Measurements from ENCODE around the gene SND1.
"Not testable (repeated sequence)": the region's sequence is repeated elsewhere in the genome, so short reads cannot be mapped to it uniquely, and the experiment has no call there.

SND1 gene

GRCh38 chr7:127822822-127823508, 171.0 kb downstream of the SND1 start:
- DNase-seq (ENCODE audit: extremely low read depth in 1 of 2, low read depth in 1 of 2): no peak

DNA sequence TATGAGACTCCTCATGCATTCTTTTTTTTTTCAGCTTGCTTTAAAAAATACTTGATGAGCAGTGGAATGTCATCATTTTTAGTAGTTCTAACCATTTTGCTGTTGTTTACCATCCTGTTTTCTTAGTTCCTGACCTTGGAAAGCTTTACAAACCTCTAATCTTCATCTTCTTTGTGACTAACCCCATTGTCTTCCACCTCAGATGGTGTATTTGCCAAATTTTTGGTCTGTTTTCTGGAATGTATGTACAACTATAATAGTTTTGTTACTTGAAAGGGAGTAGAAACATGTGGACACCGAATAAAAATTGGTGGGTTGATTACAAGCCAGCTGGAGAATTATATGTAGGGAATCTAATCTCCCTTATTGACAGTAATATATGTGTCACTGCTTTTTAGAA, 172.7 kb downstream of the SND1 start:
- DNase-seq (ENCODE audit: extremely low read depth in 1 of 2, low read depth in 1 of 2): no peak

DNA sequence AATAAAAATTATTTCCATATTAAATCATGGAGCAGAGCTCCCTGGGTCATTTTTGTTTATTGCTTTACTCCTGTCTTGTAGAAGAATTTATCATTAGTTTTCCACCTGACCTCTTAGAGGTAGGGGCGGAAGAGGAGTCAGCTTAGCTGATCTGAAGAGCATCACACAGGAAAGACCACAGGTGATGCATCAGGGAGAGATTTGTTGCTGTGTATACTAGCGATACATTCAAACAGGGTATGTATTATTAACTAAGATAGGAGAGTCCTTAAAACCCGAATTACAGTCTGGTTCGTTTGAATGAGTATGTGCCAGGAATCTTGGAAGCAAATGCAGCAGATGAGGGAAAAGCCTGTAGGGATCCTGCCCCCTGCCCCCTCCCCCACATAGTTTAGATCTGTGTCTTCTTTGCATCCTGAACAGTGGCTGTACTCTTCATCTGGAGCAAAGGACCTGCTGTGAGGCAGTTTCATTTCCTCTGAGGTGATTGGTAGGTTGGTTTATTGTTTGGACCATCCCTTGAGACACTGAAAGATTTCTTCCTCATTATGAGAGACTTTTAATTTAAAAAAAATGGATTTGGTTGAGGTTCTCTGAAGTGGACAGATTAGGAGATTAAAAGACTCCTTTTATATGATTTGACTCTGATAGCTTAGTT, 177.0 kb downstream of the SND1 start:
- DNase-seq (ENCODE audit: extremely low read depth in 1 of 2, low read depth in 1 of 2): no peak

DNA sequence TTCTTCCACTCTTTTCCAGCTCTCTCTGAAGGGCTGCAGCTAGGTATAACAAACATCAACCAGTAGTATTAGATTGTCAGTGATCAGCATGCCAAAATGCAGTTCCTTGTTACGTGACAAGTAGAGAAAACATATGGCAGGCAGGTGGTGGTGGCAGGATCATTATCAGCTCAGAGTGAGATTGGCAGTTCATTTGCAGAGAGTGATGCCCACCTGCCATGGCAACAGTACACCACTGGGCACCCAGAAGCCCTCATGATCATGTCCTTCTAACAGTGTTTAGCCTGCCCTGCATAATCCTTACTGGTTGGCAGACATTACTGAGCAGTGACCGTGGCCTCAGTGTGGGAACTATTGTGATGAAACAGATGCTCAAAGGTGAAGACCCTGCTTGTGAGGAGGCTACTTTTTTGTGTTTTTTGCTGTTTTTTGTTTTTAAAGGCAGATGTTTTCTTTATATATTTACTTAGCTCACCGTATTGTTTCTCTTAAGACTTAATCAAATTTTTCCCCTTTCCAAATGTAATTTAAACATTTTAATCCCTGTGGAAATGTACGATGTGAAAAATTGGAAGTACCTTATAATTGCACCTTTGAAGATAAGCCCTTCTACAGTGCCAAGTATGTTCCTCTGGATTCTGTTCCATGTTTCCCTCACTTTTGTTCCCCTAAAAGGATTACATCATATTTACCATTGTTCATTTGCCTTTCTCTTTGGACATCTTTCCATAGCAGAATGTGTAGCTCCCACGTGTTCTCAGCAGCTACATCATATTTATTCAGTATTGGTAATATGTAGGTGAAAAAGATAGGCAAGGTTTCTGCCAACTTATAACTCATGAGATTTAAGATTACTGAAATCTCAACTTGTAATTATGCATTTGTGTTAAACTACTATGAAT, 179.6 kb downstream of the SND1 start:
- DNase-seq (ENCODE audit: extremely low read depth in 1 of 2, low read depth in 1 of 2): no peak

- DNase-seq (ENCODE audit: extremely low read depth in 1 of 2, low read depth in 1 of 2): no peak
These were observed 180.6 kb downstream of the SND1 start for GRCh38 chr7:127832592-127832991.

DNA sequence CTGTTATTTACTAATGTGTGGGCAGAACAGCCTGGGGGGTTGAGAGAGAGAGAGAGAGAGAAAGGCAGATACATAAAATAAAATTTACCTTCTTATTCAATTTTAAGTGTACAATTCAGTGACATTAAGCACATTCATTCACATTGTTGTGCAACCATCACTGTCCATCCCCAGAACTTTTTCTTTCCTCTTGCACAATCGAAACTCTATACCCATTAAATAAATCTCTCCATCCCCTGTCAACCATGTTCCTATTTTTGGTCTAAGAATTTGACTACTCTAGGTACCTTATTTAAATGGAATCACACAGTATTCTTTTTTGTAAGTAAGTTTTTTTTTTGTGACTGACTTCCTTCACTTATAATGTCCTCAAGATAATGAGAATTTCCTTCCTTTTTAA, 181.6 kb downstream of the SND1 start:
- no peak for DNase-seq (ENCODE audit: extremely low read depth in 1 of 2, low read depth in 1 of 2)

- no peak for DNase-seq (ENCODE audit: extremely low read depth in 1 of 2, low read depth in 1 of 2)
These were observed 183.7 kb downstream of the SND1 start for GRCh38 chr7:127835679-127836078.

GRCh38 chr7:127837816-127838410, 185.9 kb downstream of the SND1 start:
- DNase-seq (ENCODE audit: extremely low read depth in 1 of 2, low read depth in 1 of 2): not testable (repeated sequence)

DNA sequence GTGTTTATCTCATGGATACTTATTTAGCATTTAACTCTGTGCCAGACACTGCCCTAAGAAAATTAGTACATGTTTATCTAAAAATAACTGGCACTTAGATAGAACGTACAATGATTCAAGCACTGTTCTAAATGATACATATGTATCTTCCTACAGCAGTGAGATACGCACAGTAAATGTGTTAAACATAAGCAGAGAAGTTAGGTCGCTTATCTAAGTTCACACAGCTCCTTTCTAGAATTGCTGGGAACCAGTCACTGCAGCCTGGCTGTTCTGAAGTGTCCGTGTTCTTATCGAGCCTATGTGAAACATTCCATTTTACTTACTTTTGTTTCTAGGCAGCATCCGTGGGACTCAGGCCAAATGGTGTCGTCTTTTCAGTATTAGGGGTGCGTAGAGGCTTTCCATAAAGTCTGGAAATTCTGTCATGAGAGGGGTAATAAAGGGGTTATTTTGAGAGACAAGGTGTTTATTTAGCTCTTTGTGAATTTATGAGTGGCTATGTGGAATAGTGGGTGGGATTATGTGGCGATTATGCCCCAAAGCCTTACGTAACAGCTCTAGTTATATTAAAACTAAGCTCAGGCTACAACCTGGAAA, 186.9 kb downstream of the SND1 start:
- DNase-seq (ENCODE audit: extremely low read depth in 1 of 2, low read depth in 1 of 2): no peak

DNA sequence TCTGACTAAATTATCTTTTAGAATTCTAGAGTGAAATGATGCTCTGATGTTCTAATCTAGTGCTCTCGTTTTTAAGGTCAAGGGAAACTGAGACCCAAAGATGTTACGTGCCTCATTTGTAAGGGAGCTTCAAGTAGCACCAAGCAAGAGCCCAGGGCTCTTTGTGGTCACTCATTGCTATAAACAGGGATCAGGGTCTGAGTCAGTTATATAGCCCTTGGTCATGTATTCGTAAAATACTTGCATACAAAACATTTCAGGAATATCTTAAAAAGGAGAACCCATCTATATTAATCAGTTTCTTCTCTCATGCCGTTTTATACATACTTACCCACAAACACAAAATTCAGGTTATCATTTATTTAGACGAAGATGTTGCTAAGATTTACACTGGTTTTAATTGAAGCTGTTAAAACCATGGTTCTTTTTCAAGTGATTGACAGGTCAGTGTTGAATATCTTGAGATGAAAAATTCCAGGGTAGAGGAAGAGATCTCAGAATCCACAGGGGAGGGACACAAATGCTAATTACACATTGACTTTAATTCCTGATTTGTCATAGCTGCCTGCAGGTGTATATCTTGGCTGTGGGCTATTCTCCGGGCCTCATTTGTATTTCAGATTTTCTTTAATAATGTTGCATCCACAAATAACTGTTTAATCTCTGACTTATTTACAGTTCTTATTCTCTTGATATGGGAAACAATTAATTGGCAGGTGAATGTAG, 188.4 kb downstream of the SND1 start:
- DNase-seq (ENCODE audit: extremely low read depth in 1 of 2, low read depth in 1 of 2): no peak

GRCh38 chr7:127844165-127844564, 192.2 kb downstream of the SND1 start:
- DNase-seq (ENCODE audit: extremely low read depth in 1 of 2, low read depth in 1 of 2): no peak

DNA sequence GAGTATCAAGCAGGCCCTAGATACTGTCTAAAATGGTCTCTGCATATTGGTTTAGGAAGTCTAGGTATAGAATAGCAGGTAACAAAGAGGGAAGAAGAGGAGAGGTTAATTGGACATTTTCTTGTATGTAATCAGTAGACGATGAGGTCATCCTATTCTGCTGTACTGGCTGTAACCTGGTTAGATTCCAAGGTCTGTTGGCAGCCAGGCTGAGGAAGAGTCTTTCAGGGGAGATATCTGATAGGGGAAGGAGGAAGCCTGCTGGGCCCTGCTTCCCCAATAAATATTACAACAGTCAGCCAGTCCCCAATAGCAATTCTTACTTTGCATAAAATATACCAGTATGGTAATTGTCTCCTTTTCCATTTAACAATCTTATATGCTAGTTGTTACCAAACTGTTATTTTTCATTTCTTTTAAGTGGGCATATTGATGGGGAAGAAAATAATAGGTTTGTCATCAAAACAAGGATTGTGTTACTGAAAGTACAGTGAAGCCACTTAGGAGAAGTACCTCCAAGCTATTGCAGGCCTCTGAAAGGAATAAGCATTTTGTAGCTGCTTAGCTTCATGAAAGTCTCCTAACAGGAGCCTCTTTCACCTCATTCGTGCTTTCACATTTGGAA, 192.8 kb downstream of the SND1 start:
- DNase-seq (ENCODE audit: extremely low read depth in 1 of 2, low read depth in 1 of 2): no peak

DNA sequence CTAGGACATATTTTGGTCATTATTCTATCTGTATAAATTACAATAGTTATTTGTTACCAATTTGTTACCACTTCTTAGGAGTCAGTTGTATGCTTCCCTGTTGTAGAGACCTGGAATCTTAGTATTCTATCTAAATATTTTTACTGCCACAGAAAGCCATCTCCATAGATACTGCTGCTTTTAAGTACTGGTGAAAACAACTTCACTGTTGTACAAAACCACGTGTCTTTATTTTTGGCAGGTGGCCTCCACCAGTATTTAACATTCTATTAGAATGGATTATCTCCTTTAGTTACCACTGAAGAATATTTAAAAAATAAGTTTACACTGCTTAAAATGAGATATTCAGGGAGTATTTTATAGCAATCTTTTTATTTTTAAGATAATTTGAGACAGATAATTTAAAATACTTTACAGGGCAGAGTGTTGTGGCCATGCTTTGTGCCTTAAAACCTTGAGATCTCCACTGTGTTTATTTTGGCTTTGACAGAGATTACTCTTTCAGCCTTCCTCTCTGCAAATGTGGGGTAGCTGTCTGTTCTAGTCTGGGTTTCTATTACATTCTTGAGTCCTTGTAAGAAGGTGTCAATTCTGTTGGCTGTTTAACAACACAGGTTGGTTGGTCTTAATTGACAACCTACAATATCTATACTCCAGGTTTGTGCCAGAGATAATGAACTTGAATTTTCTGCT, 193.7 kb downstream of the SND1 start:
- DNase-seq (ENCODE audit: extremely low read depth in 1 of 2, low read depth in 1 of 2): no peak

- DNase-seq (ENCODE audit: extremely low read depth in 1 of 2, low read depth in 1 of 2): no peak
These were observed 195.6 kb downstream of the SND1 start for GRCh38 chr7:127847641-127848040.

- no peak for DNase-seq (ENCODE audit: extremely low read depth in 1 of 2, low read depth in 1 of 2)
These were observed 196.2 kb downstream of the SND1 start for GRCh38 chr7:127848241-127848640.

DNA sequence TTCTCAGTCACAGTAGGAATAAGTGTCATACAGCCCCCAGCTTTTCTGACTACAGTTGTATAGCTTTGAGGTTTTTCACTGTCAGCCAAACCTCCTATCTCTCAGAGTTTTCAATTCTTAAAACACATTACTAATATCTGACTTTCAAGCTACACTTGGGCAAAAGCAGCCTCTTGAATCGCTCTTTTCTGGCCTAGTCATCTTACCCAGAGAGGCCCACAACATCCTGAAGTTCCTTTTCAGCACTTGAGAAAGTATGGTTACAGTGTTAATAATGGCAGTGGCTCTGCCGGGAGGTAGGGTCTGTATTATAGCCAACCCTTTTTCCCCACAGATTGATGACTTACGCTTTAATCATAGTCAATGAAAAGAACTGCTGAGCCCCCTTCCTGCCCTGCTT, 198.2 kb downstream of the SND1 start:
- DNase-seq (ENCODE audit: extremely low read depth in 1 of 2, low read depth in 1 of 2): peak; percentile 0 to 45

GRCh38 chr7:127854383-127854782, 202.4 kb downstream of the SND1 start:
- no peak for DNase-seq (ENCODE audit: extremely low read depth in 1 of 2, low read depth in 1 of 2)

GRCh38 chr7:127857464-127857841, 205.5 kb downstream of the SND1 start:
- no peak for DNase-seq (ENCODE audit: extremely low read depth in 1 of 2, low read depth in 1 of 2)

Measured in stimulated activated CD8-positive, alpha-beta memory T cell treated with anti-CD3 and anti-CD28 coated beads, Interleukin-7, amount 100 ng/mL, for 48 hours (primary cell).